ENCODE measurements around the gene S1PR1.

The S1PR1 gene

DNA sequence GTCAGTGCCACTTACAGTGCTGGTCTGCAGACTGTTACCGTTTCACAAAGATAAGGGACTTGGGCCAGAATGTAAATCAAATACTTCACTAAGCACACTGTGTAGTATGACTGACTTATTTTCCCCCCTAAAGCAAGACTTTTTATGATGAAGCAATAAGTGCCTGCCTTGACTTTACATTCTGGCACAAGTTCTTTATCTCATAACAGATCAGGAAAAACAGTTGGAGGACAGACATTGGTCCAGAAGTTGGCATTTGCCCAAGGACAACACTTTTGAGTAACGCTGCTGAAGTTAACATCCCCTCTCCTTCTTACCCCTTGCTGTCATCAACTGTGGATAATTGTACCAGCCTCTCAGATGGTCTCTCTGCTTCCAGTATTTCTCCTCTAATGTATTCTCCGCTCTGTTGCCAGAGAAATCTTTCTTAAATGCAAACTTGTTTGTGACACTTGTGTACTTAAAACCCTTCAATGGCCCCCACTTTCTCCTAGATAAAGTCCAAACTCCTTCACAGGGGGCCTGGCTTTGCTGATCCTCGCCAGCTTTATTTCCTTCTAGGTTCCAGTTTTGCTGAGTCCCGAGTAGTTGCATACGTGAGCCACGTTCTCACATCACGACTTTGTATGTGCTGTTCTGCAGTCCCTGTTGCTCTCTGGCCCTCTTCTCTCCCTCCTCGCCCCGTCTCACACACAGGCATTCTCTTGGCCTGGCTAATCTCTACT is 45.7 kb downstream of the S1PR1 start:
- DNase-seq, result no peak

DNA sequence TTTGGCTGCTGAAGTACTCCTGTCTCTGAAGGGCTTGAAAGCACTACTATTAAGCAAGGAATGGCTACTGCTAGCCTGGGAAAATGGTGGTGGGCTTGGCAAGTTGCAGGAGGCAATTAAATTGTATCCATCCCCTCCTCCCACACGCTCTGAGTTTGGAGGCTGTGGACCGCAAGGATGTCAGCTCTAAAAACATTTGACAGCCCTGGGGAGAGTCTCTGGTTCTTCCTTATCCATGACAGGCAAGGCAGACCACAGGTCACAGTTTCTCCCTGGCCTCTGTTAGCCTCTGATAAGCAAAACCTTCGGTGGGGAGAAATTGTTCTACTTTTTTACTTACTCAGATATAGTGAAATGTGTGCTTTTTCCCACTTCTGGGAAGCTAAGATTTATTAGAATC is 46.6 kb downstream of the S1PR1 start:
- DNase-seq, result no peak

DNA sequence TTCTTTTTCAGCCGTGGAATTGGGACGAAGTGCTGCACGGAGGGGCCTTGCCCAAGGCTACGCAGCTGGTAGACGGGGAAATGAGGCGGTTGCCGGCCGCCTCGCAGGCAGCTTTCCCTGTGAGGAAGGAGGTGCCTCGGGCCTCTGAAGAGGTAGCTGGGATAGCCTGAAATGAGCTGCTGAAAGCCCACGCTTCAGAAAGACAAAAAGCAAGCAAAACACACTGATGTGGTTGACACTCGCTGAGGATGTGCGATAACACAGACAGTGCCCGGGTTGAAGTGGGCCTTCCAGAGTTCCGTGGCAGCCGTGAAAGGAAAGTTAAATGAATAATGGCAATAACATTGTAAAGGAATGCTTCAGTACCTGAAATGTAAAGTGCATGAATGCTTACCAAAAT is 47.2 kb downstream of the S1PR1 start:
- no peak for DNase-seq

DNA sequence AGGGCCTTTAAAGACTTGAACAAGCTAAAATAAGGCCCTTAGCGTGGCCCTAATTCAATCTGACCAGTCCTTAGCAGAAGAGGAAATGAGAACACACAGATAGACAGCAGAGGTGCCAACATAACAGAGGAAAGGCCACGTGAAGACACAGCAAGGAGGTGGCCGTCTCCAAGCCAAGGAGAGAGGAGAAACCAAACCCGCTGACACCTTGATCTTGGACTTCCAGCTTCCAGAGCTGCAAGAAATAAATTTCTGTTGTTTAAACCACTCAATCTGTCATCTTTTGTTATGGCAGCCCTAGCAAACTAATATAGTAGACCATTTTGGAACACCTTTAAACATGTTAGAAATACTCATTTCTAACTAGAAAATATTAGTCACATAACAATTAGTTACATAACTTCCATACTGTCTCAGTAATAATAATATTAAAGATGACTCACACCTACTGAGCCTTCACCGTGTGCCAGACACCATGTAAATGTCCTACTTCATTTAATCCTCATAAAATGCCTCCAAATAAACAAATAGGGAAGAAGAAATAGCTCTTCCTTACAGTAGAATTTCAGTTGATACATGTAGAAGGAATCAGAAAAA is 47.9 kb downstream of the S1PR1 start:
- no peak for DNase-seq

DNA sequence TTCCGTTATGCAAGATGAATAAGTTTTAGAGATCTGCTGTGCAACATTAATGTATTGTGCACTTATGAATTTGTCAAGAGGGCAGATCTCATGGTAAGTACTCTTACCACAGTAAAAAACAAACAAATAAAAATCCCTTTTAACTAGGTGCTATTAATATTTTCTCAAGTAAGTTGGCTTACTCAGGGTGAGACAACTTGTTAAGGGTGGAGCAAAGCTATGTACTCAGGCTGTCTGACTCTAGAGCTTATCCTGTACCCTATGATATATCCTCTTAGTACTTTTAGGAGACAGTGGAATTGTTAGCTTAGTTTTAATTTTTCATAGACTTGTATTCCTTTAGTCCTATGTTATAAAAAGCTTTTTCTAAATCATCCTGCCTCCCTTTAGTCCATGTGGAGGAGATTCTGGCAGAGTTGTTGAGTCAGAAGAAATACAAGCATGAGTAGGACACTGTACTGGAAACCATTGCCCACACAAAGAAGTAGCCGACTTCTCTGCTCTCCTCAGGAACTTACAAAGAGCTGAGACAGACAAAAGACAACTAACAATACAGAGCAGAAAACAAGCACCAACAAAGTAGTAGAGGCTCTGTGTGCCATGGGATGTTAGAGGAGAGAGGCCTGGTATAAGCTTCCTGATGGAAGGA is 49.2 kb downstream of the S1PR1 start:
- DNase-seq, result no peak

DNA sequence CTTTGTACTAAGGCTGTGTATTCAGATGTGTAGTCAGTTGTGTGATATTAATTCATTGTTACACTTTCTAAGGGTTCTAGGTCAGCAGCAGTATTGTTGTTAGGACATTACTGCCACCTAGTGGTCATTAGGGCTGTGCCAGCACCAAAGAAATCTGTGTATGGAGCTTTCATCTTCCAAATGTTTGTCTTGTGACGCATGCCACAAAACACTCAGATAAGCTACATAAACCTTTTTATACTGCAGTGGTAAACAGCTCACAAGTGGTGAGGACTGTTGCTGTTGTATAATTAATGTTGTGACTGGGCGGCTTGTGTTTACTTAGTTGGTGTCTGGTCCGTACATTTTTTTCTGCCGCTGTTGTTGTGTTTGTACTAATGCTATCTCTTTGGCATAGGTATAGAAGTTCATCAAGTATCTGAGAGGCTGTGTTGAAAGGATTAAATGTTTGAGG is 51.7 kb downstream of the S1PR1 start:
- peak; percentile 73 for DNase-seq

DNA sequence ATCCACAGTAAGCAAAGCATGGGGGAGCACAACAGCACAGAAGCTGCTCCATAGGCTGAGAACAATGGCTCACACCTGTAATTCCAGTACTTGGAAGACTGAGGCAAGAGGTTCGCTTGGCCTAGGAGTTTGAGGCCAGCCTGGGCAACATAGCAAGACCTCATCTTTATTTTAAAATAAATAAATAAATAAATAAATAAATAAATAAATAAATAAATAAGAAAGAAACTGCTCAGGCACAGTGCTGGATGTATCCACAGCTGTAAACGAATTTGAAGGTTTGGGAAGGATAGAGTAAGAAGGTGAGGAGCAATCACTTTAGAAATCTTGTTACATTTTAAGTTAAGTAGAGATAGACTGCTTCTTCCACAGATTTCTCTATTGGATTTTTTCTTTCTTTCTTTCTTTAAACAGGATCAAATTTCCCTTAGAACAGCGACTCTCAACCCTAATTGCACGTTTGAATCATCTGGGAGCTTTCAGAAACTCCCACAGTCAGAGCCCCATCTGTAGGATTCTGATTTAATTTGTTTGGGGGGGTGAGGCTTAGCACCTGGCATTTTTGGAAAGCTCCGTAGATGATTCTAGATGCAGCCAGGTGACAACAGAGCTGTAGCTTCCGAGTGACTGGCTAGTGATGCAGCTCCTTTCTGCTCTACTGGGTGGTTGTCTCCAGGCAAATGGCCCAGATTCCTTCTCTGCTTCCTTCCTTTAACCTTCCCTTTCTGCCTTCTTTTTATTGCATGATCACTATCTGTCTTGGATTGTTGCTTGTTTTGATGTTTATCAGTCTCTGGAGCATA is 53.5 kb downstream of the S1PR1 start:
- DNase-seq, result no peak
